Astrocyte of the spinal cord (primary cell): Measurements from ENCODE around the gene THAP2.

Experiments
- DNase-seq: peaks from one replicate; pipeline ENCODE4 v3.0.0; 2011; ENCODE audit warnings: low read depth, low spot score
- H3K4me3 ChIP-seq: 2 replicates; pipeline ENCODE4 v1.5.1; 2011; ENCODE audit warnings: low read depth, mild to moderate bottlenecking, low read length, moderate library complexity
- CTCF ChIP-seq: IDR thresholded peaks from 2 replicates; pipeline ENCODE4 v1.5.1; 2012; ENCODE audit warnings: low read depth, mild to moderate bottlenecking, low read length, inconsistent platforms
- in situ Hi-C: cut with HindIII; loops from 2 replicates; pipeline ENCODE4 v1.10.0; 2017; ENCODE audit warnings: low sequenced_read_pairs

The THAP2 gene

GRCh38 chr12:71727958-71728357 is 63.9 kb downstream of the THAP2 start:
- no peak for DNase-seq
- TF ChIP-seq CTCF: no peak
- in situ Hi-C loops: no loop called here
- H3K4me3 ChIP-seq: no peak overlapping the region
